ENCODE data around the gene PPP2R2C. TPM values are rescaled to one million over a fixed set of nuclear protein-coding genes. Genes with fewer than 3 reads are reported as not detected.

Gene PPP2R2C
- total RNA-seq, 4 donors from 2014 or later: 0.50 to 2.7 (median 1.4) TPM

- peaks cover 0 to 8% (median 0%) of the 10 kb centered on the region in 4 donors for H3K4me1 ChIP-seq
- no peak overlapping the region for H3K27ac ChIP-seq (replicated peaks in 1 of 4)
- H3K4me3 ChIP-seq: no peak overlapping the region
- H3K27me3 ChIP-seq: no peaks in the 10 kb centered on the region
- peaks cover 35 to 94% (median 93%) of the 10 kb centered on the region in 4 donors for H3K36me3 ChIP-seq
- intact Hi-C loops (cut with DNase I): no loop called here
- 87% methylated on average over 13 of the region's 14 CpGs for WGBS
- TF ChIP-seq POLR2AphosphoS5 (IDR thresholded peaks at IDR 0.05) (no peak), EP300 (IDR thresholded peaks at IDR 0.05) (no peak), CTCF (IDR thresholded peaks at IDR 0.05) (no peak), POLR2A (IDR thresholded peaks at IDR 0.05; ENCODE audit: low read depth) (no peak)
- H3K9me3 ChIP-seq: no peaks in the 10 kb centered on the region
- no peak for DNase-seq (ENCODE audit: extremely low spot score)
These were observed 176.9 kb downstream of the PPP2R2C start for GRCh38 chr4:6295495-6295894.

- Histone ChIP-seq H3K27me3 (no peaks in the 10 kb centered on the region), H3K36me3 (peaks cover 35 to 96% (median 93%) of the 10 kb centered on the region in 4 donors), H3K4me1 (peaks cover 0 to 8% (median 0%) of the 10 kb centered on the region in 4 donors), H3K27ac (replicated peaks in 1 of 4) (no peak overlapping the region), H3K9me3 (no peaks in the 10 kb centered on the region), H3K4me3 (no peak overlapping the region)
- no peak for DNase-seq (ENCODE audit: extremely low spot score)
- TF ChIP-seq CTCF (IDR thresholded peaks at IDR 0.05) (no peak), EP300 (IDR thresholded peaks at IDR 0.05) (no peak), POLR2AphosphoS5 (IDR thresholded peaks at IDR 0.05) (no peak), POLR2A (IDR thresholded peaks at IDR 0.05; ENCODE audit: low read depth) (no peak)
- WGBS: 94% methylated on average over 12 of the region's 27 CpGs
- intact Hi-C loops (cut with DNase I): no loop called here
These were observed 177.6 kb downstream of the PPP2R2C start for GRCh38 chr4:6294705-6295421.

- no peak overlapping the region for H3K4me3 ChIP-seq
- 94% methylated on average over 2 of the region's 8 CpGs for WGBS
- no peaks in the 10 kb centered on the region for H3K9me3 ChIP-seq
- TF ChIP-seq POLR2AphosphoS5 (IDR thresholded peaks at IDR 0.05) (no peak), EP300 (IDR thresholded peaks at IDR 0.05) (no peak), POLR2A (IDR thresholded peaks at IDR 0.05; ENCODE audit: low read depth) (no peak), CTCF (IDR thresholded peaks at IDR 0.05) (no peak)
- H3K27ac ChIP-seq (replicated peaks in 1 of 4): no peak overlapping the region
- intact Hi-C loops (cut with DNase I): no loop called here
- peaks cover 47 to 100% (median 99%) of the 10 kb centered on the region in 4 donors for H3K36me3 ChIP-seq
- peaks cover 0 to 8% (median 0%) of the 10 kb centered on the region in 4 donors for H3K4me1 ChIP-seq
- DNase-seq (ENCODE audit: extremely low spot score): no peak
- H3K27me3 ChIP-seq: no peaks in the 10 kb centered on the region
These were observed 178.8 kb downstream of the PPP2R2C start for GRCh38 chr4:6293661-6294060.

- Histone ChIP-seq H3K4me3 (no peak overlapping the region), H3K27me3 (no peaks in the 10 kb centered on the region), H3K27ac (replicated peaks in 1 of 4) (no peak overlapping the region), H3K4me1 (peaks cover 0 to 3% (median 0%) of the 10 kb centered on the region in 4 donors), H3K9me3 (no peaks in the 10 kb centered on the region), H3K36me3 (peaks cover 53 to 100% (median 100%) of the 10 kb centered on the region in 4 donors)
- intact Hi-C loops (cut with DNase I): no loop called here
- no peak for DNase-seq (ENCODE audit: extremely low spot score)
- WGBS: 70% methylated on average over 3 of the region's 8 CpGs
- no peak for TF ChIP-seq POLR2A (IDR thresholded peaks at IDR 0.05; ENCODE audit: low read depth)
- TF ChIP-seq CTCF (IDR thresholded peaks at IDR 0.05): no peak
- no peak for TF ChIP-seq EP300 (IDR thresholded peaks at IDR 0.05)
- no peak for TF ChIP-seq POLR2AphosphoS5 (IDR thresholded peaks at IDR 0.05)
These were observed 179.3 kb downstream of the PPP2R2C start for GRCh38 chr4:6293097-6293445.
